AG04450 (cell line): ENCODE data around the gene SLC26A9. TPM values are rescaled to one million over a fixed set of nuclear protein-coding genes. Genes with fewer than 3 reads are reported as not detected.

ENCODE experiments used
- CTCF ChIA-PET: fragments of 300-600, 350-600 bp; formaldehyde crosslinking; extraction: SDS; loops from one replicate; lab custom pipeline; 2022; ENCODE audit warnings: antibody characterized with exemption, inconsistent platforms; lab: Charles Lee
- POLR2A ChIA-PET: fragments of 350-600 bp; formaldehyde crosslinking; extraction: SDS; loops from one replicate; lab custom pipeline; 2021; ENCODE audit warnings: antibody characterized with exemption, inconsistent platforms; lab: Yijun Ruan, JAX
- DNase-seq: peaks from one replicate; pipeline ENCODE4 v3.0.0-alpha.2; 2011; ENCODE audit warnings: low read depth, low spot score
- H3K27ac ChIP-seq: one replicate; pipeline ENCODE4 v1.5.1; 2012; ENCODE audit warnings: low read depth, low read length, control low read depth
- H3K27me3 ChIP-seq: one replicate; pipeline ENCODE4 v1.6.0; 2012; ENCODE audit warnings: low read length; ENCODE audit not compliant: control insufficient read depth, insufficient read depth
- H3K4me3 ChIP-seq: 2 replicates; pipeline ENCODE4 v1.5.1; 2011; ENCODE audit warnings: mild to moderate bottlenecking, low read depth, low read length, control low read depth
- H3K9me3 ChIP-seq: 2 replicates; pipeline ENCODE4 v1.5.1; 2012; ENCODE audit warnings: low read length; ENCODE audit not compliant: control insufficient read depth, insufficient read depth
- CTCF ChIP-seq: IDR thresholded peaks from 2 replicates; pipeline ENCODE4 v1.5.1; 2011; ENCODE audit warnings: low read depth, low read length, control low read depth, inconsistent platforms
- polyA plus RNA-seq: library from polyadenylated mRNA; depleted of rRNA; stranded (reverse); fragments of >200 nt; gene quantifications from 2 replicates; pipeline ENCODE4 v1.2.3, GENCODE V29; 2011

The SLC26A9 gene
- polyA plus RNA-seq, 1 experiment: not detected

DNA sequence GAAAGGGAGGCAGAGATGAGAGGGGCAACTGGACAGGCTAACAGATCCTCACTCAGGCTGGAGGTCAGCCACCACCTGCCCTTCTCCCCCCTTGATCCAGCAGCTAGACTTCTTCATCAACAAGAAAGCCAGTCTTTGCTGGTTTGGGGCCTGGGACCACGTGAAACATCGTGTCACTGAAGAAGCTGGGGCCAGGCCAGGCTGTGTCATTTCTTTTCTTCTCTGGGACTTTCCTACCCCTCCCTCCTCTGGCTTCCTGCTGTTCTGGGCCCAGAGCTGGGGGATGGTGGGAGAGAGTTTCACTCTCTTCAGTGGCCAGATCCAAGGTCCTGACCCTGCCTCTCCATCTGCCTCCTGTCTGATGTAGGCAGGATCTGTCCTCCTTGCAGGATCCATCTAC, 18.1 kb upstream of the SLC26A9 start:
- no peak for TF ChIP-seq CTCF
- no peak overlapping the region for H3K27ac ChIP-seq
- no peak for DNase-seq
- CTCF ChIA-PET: interaction anchor here (2.0 to 2.1 kb wide), 2 partner anchors 16 to 43 kb away, joined by 6 to 10 read pairs; no protein-coding TSS in a partner anchor
- peaks cover 28% of the 10 kb centered on the region for H3K27me3 ChIP-seq
- peaks cover 5% of the 10 kb centered on the region; the same call in 1 of the 2 replicates for H3K9me3 ChIP-seq
- H3K4me3 ChIP-seq: no peak overlapping the region
- POLR2A ChIA-PET: no interaction called here

GRCh38 chr1:205959789-205960188, 16.5 kb upstream of the SLC26A9 start:
- DNase-seq: no peak
- CTCF ChIA-PET: interaction anchor here (0.5 to 1.4 kb wide), 3 partner anchors 17 to 306 kb away, joined by 3 to 9 read pairs (median 3); no protein-coding TSS in a partner anchor
- Histone ChIP-seq H3K4me3 (no peak overlapping the region), H3K27me3 (peaks cover 41% of the 10 kb centered on the region), H3K27ac (no peak overlapping the region), H3K9me3 (peaks cover 5% of the 10 kb centered on the region; the same call in 1 of the 2 replicates)
- TF ChIP-seq CTCF: no peak
- POLR2A ChIA-PET: no interaction called here

DNA sequence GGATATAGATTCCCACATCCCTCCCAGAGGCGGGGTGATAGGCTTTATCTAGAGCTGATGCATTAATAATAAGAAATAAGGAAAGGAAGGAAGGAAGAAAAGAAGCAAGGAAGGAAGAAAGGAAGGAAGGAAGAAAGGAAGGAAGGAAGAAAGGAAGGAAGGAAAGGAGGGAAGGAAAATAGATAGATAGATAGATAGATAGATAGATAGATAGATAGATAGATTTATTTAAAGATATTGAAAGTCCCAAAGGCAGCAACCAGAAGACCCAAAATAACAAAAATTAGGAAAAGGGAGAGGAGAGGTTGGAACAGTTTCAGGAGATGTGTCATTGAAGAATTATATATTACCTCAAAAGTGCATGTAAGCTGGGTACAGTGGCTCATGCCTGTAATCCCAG, 12.2 kb upstream of the SLC26A9 start:
- CTCF ChIA-PET: no interaction called here
- peaks cover 55% of the 10 kb centered on the region for H3K27me3 ChIP-seq
- no peak overlapping the region for H3K27ac ChIP-seq
- no peak overlapping the region for H3K4me3 ChIP-seq
- no peak for DNase-seq
- no peak for TF ChIP-seq CTCF
- POLR2A ChIA-PET: no interaction called here
- H3K9me3 ChIP-seq: no peaks in the 10 kb centered on the region

GRCh38 chr1:205954819-205955404, 11.7 kb upstream of the SLC26A9 start:
- DNase-seq: no peak
- Histone ChIP-seq H3K9me3 (no peaks in the 10 kb centered on the region), H3K27me3 (peaks cover 55% of the 10 kb centered on the region), H3K4me3 (no peak overlapping the region), H3K27ac (no peak overlapping the region)
- TF ChIP-seq CTCF: no peak
- ChIA-PET CTCF (interaction anchor here (4.2 kb wide), 1 partner anchor 22 kb away, joined by 20 read pairs; no protein-coding TSS in a partner anchor), POLR2A (no interaction called here)

- no peak for TF ChIP-seq CTCF
- DNase-seq: no peak
- H3K9me3 ChIP-seq: no peaks in the 10 kb centered on the region
- peaks cover 48% of the 10 kb centered on the region for H3K27me3 ChIP-seq
- ChIA-PET CTCF (interaction anchor here (0.7 to 4.2 kb wide), 5 partner anchors 25 to 416 kb away, joined by 3 to 20 read pairs (median 4); no protein-coding TSS in a partner anchor), POLR2A (no interaction called here)
- no peak overlapping the region for H3K27ac ChIP-seq
- no peak overlapping the region for H3K4me3 ChIP-seq
Measured at GRCh38 chr1:205951746-205952145, 8.5 kb upstream of the SLC26A9 start.
